Measurements from ENCODE around the gene FIGLA.

FIGLA gene

DNA sequence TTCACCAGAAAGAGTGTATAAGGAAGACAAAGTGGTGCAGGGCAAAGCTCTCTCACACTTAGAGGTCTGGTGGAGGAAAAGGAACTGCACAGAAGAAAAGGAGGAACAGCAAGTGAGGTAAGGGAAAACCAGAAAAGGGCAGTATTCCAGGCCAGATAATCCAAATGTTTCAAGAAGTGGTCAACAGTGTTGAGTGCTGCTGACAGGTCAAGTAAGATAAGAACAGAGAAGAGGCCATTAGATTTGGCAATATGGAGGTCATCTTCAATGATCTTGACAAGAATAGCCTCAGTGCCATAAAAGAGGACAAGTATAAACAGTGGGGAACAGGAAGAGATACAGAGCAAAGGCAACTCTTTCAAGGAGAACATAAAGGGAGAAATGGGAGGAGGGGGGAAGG is 37.4 kb downstream of the FIGLA start:
- no peak overlapping the region for H3K4me2 ChIP-seq (ENCODE audit: low read depth, low read length, poor library complexity, severe bottlenecking)
- no peaks in the 10 kb centered on the region for H3K4me1 ChIP-seq (ENCODE audit: insufficient read depth, low read length, poor library complexity, severe bottlenecking)
- H3K9me2 ChIP-seq (replicated peaks; ENCODE audit: low read depth, low read length): no peaks in the 10 kb centered on the region
- no peak overlapping the region for H3K4me3 ChIP-seq (ENCODE audit: low read length, poor library complexity, severe bottlenecking)
- no peaks in the 10 kb centered on the region for H3K79me2 ChIP-seq (ENCODE audit: insufficient read depth, low read length)
- no peak for TF ChIP-seq EZH2phosphoT487 (IDR thresholded peaks at IDR 0.05; ENCODE audit: borderline replicate concordance)
- TF ChIP-seq, protein P1, sequence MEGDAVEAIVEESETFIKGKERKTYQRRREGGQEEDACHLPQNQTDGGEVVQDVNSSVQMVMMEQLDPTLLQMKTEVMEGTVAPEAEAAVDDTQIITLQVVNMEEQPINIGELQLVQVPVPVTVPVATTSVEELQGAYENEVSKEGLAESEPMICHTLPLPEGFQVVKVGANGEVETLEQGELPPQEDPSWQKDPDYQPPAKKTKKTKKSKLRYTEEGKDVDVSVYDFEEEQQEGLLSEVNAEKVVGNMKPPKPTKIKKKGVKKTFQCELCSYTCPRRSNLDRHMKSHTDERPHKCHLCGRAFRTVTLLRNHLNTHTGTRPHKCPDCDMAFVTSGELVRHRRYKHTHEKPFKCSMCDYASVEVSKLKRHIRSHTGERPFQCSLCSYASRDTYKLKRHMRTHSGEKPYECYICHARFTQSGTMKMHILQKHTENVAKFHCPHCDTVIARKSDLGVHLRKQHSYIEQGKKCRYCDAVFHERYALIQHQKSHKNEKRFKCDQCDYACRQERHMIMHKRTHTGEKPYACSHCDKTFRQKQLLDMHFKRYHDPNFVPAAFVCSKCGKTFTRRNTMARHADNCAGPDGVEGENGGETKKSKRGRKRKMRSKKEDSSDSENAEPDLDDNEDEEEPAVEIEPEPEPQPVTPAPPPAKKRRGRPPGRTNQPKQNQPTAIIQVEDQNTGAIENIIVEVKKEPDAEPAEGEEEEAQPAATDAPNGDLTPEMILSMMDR (conservative IDR thresholded peaks at IDR 0.05; ENCODE audit: low read length): no peak
- H3K27me3 ChIP-seq (ENCODE audit: insufficient read depth, low read length, poor library complexity, severe bottlenecking): no peaks in the 10 kb centered on the region
- no peaks in the 10 kb centered on the region for H3F3A ChIP-seq (ENCODE audit: low read depth)
- no peaks in the 10 kb centered on the region for H4K20me1 ChIP-seq (ENCODE audit: insufficient read depth, low read length, poor library complexity, severe bottlenecking)
- no peak overlapping the region for H2AFZ ChIP-seq (ENCODE audit: low read length)
- no peaks in the 10 kb centered on the region for H3K9me3 ChIP-seq (ENCODE audit: insufficient read depth, low read depth, low read length)
- no peak overlapping the region for H3K9ac ChIP-seq (ENCODE audit: low read depth, low read length, poor library complexity, severe bottlenecking)
- no peaks in the 10 kb centered on the region for H3K36me3 ChIP-seq (ENCODE audit: insufficient read depth, low read length)

DNA sequence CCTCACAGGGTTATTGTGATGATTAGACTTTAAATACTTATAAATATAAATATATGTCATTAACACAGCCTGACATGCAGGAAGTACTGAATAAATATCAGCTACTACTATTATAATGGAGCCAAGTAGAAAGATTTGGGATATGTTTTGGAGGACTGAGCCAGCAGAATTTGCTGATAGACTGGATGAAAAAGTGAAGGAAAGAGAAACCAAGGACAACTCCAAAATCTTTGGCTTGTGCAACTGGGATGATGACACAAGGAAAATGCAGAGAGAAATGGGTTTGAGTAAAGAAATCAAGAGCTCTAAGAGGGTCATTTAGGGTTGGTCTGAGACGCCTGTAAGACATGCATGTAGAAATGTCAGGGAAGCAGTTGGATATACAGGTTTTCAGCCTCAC is 38.0 kb downstream of the FIGLA start:
- H3K4me1 ChIP-seq (ENCODE audit: insufficient read depth, low read length, poor library complexity, severe bottlenecking): no peaks in the 10 kb centered on the region
- TF ChIP-seq EZH2phosphoT487 (IDR thresholded peaks at IDR 0.05; ENCODE audit: borderline replicate concordance): no peak
- TF ChIP-seq, protein P1 (conservative IDR thresholded peaks at IDR 0.05; ENCODE audit: low read length): no peak
- no peaks in the 10 kb centered on the region for H3K79me2 ChIP-seq (ENCODE audit: insufficient read depth, low read length)
- no peaks in the 10 kb centered on the region for H4K20me1 ChIP-seq (ENCODE audit: insufficient read depth, low read length, poor library complexity, severe bottlenecking)
- no peak overlapping the region for H3K4me2 ChIP-seq (ENCODE audit: low read depth, low read length, poor library complexity, severe bottlenecking)
- no peaks in the 10 kb centered on the region for H3F3A ChIP-seq (ENCODE audit: low read depth)
- no peaks in the 10 kb centered on the region for H3K36me3 ChIP-seq (ENCODE audit: insufficient read depth, low read length)
- no peak overlapping the region for H3K9ac ChIP-seq (ENCODE audit: low read depth, low read length, poor library complexity, severe bottlenecking)
- H3K9me2 ChIP-seq (replicated peaks; ENCODE audit: low read depth, low read length): no peaks in the 10 kb centered on the region
- no peak overlapping the region for H2AFZ ChIP-seq (ENCODE audit: low read length)
- H3K27me3 ChIP-seq (ENCODE audit: insufficient read depth, low read length, poor library complexity, severe bottlenecking): no peaks in the 10 kb centered on the region
- H3K9me3 ChIP-seq (ENCODE audit: insufficient read depth, low read depth, low read length): no peaks in the 10 kb centered on the region
- H3K4me3 ChIP-seq (ENCODE audit: low read length, poor library complexity, severe bottlenecking): no peak overlapping the region

- H3K4me3 ChIP-seq (ENCODE audit: low read length, poor library complexity, severe bottlenecking): no peak overlapping the region
- no peak overlapping the region for H3K4me2 ChIP-seq (ENCODE audit: low read depth, low read length, poor library complexity, severe bottlenecking)
- H3K9ac ChIP-seq (ENCODE audit: low read depth, low read length, poor library complexity, severe bottlenecking): no peak overlapping the region
- no peaks in the 10 kb centered on the region for H3K79me2 ChIP-seq (ENCODE audit: insufficient read depth, low read length)
- H3F3A ChIP-seq (ENCODE audit: low read depth): no peaks in the 10 kb centered on the region
- no peaks in the 10 kb centered on the region for H3K9me2 ChIP-seq (replicated peaks; ENCODE audit: low read depth, low read length)
- TF ChIP-seq EZH2phosphoT487 (IDR thresholded peaks at IDR 0.05; ENCODE audit: borderline replicate concordance): no peak
- TF ChIP-seq, protein P1 (conservative IDR thresholded peaks at IDR 0.05; ENCODE audit: low read length): no peak
- no peaks in the 10 kb centered on the region for H3K9me3 ChIP-seq (ENCODE audit: insufficient read depth, low read depth, low read length)
- no peaks in the 10 kb centered on the region for H4K20me1 ChIP-seq (ENCODE audit: insufficient read depth, low read length, poor library complexity, severe bottlenecking)
- H3K36me3 ChIP-seq (ENCODE audit: insufficient read depth, low read length): no peaks in the 10 kb centered on the region
- H3K27me3 ChIP-seq (ENCODE audit: insufficient read depth, low read length, poor library complexity, severe bottlenecking): no peaks in the 10 kb centered on the region
- H3K4me1 ChIP-seq (ENCODE audit: insufficient read depth, low read length, poor library complexity, severe bottlenecking): no peaks in the 10 kb centered on the region
- H2AFZ ChIP-seq (ENCODE audit: low read length): no peak overlapping the region
Observed at GRCh38 chr2:70751881-70752280, 38.6 kb downstream of the FIGLA start.
